ENCODE data around the gene TMPRSS11B. TPM values are rescaled to one million over a fixed set of nuclear protein-coding genes. Genes with fewer than 3 reads are reported as not detected.

Gene TMPRSS11B
- total and polyA plus RNA-seq, 2 of the 13 experiments (the other 11 are each of a cell fraction or from before 2014, with no cell fraction given) = not detected

GRCh38 chr4:68218044-68218443 is 27.4 kb downstream of the TMPRSS11B start:
- Histone ChIP-seq H3K9me3 (ENCODE audit: low read length) (no peaks in the 10 kb centered on the region), H3K9ac (ENCODE audit: insufficient read depth, low read depth, low read length) (no peak overlapping the region), H3K27ac (ENCODE audit: extremely low read length, insufficient read depth, low read length) (no peak overlapping the region), H3K4me1 (ENCODE audit: insufficient read depth, low read length) (no peaks in the 10 kb centered on the region), H3K27me3 (ENCODE audit: control insufficient read depth in 1 of 2, insufficient read depth in 2 of 2, low read length in 2 of 2) (no peaks in the 10 kb centered on the region), H3K4me3 (replicated peaks in 1 of 3; ENCODE audit: insufficient read depth in 1 of 3, low read depth in 2 of 3, low read length in 3 of 3) (no peak overlapping the region), H3K36me3 (replicated peaks in 1 of 2; ENCODE audit: control insufficient read depth in 1 of 2, insufficient read depth in 2 of 2, low read length in 2 of 2) (no peaks in the 10 kb centered on the region), H2AFZ (ENCODE audit: low read length) (no peak overlapping the region), H3K4me2 (ENCODE audit: low read depth, low read length) (no peak overlapping the region), H4K20me1 (ENCODE audit: insufficient read depth, low read length) (no peaks in the 10 kb centered on the region), H3K79me2 (ENCODE audit: insufficient read depth, low read length) (no peaks in the 10 kb centered on the region)
- ChIA-PET CTCF (ENCODE audit: low intra/inter-chr PET ratio, low total read pairs) (no interaction called here), POLR2A (no interaction called here)
- WGBS (ENCODE audit: low lambda C conversion rate) = 0% methylated on average over 1 of the region's 1 CpG
- intact Hi-C loops (cut with micrococcal nuclease; ENCODE audit: unreplicated experiment) (no loop called here), in situ Hi-C loops (cut with HindIII; ENCODE audit: extremely low pct_ligation_motif_present, low pct_unique_long_range_greater_than_20kb) (no loop called here)
- TF ChIP-seq TAF1 (CRISPR knock-in tag; IDR thresholded peaks at IDR 0.05) = no peak
- no peak for TF ChIP-seq MTF2 (CRISPR knock-in tag; IDR thresholded peaks at IDR 0.05; ENCODE audit: borderline replicate concordance)
- no peak for TF ChIP-seq ZNF496 (CRISPR knock-in tag; IDR thresholded peaks at IDR 0.05; ENCODE audit: insufficient replicate concordance)
- no peak for TF ChIP-seq ZNF546 (CRISPR knock-in tag; conservative IDR thresholded peaks at IDR 0.05)
- TF ChIP-seq ZNF121 (CRISPR knock-in tag; IDR thresholded peaks at IDR 0.05) = no peak
- no peak for TF ChIP-seq ATF4 (CRISPR knock-in tag; IDR thresholded peaks at IDR 0.05)
- no peak for TF ChIP-seq ZBTB8A (CRISPR knock-in tag; IDR thresholded peaks at IDR 0.05; ENCODE audit: borderline replicate concordance, low read depth)
- TF ChIP-seq, protein P1, sequence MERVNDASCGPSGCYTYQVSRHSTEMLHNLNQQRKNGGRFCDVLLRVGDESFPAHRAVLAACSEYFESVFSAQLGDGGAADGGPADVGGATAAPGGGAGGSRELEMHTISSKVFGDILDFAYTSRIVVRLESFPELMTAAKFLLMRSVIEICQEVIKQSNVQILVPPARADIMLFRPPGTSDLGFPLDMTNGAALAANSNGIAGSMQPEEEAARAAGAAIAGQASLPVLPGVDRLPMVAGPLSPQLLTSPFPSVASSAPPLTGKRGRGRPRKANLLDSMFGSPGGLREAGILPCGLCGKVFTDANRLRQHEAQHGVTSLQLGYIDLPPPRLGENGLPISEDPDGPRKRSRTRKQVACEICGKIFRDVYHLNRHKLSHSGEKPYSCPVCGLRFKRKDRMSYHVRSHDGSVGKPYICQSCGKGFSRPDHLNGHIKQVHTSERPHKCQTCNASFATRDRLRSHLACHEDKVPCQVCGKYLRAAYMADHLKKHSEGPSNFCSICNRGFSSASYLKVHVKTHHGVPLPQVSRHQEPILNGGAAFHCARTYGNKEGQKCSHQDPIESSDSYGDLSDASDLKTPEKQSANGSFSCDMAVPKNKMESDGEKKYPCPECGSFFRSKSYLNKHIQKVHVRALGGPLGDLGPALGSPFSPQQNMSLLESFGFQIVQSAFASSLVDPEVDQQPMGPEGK (CRISPR knock-in tag; IDR thresholded peaks at IDR 0.05) = no peak
- no peak for TF ChIP-seq ZNF788 (CRISPR knock-in tag; IDR thresholded peaks at IDR 0.05; ENCODE audit: borderline replicate concordance)
- no peak for TF ChIP-seq ZNF263 (CRISPR knock-in tag; IDR thresholded peaks at IDR 0.05)
- TF ChIP-seq ZNF781 (CRISPR knock-in tag; IDR thresholded peaks at IDR 0.05; ENCODE audit: borderline replicate concordance, not compliant biosample characterization) = no peak
- TF ChIP-seq MED13 (CRISPR knock-in tag; IDR thresholded peaks at IDR 0.05) = no peak
- TF ChIP-seq HNRNPK (IDR thresholded peaks at IDR 0.05; ENCODE audit: low read depth, low read length, poor library complexity, severe bottlenecking) = no peak
- TF ChIP-seq ZNF460 (CRISPR knock-in tag; IDR thresholded peaks at IDR 0.05; ENCODE audit: borderline replicate concordance) = no peak
- TF ChIP-seq MNT (IDR thresholded peaks at IDR 0.05) = no peak
- no peak for ATAC-seq
- DNase-seq (ENCODE audit: low spot score) = no peak
- no peak for FAIRE-seq
- no TSS peak for BruUV-seq (replicated peaks)
